HG02943 (cell line): Measurements from ENCODE around the gene MED6.

ENCODE experiments used
- ATAC-seq: cut with Tn5 transposase; IDR thresholded peaks from one replicate; pipeline ENCODE4 v1.9.1; 2021; ENCODE audit warnings: mild to moderate bottlenecking, low read depth, moderate library complexity; ENCODE audit not compliant: unreplicated experiment

Gene MED6

GRCh38 chr14:70601162-70601561 lies 707 bp upstream of the MED6 start:
- no peak for ATAC-seq

- no peak for ATAC-seq
These were observed 1.1 kb downstream of the MED6 start for GRCh38 chr14:70599345-70599744.

GRCh38 chr14:70597731-70598130 lies 2.7 kb downstream of the MED6 start:
- ATAC-seq: no peak

- no peak for ATAC-seq
These were observed 4.8 kb downstream of the MED6 start for GRCh38 chr14:70595443-70596185.

- no peak for ATAC-seq
These were observed 6.0 kb downstream of the MED6 start for GRCh38 chr14:70594461-70594860.

GRCh38 chr14:70585231-70585630 lies 15.2 kb downstream of the MED6 start:
- ATAC-seq: no peak

- no peak for ATAC-seq
These were observed 23.6 kb downstream of the MED6 start for GRCh38 chr14:70576891-70577290.

- ATAC-seq: no peak
These were observed 27.4 kb downstream of the MED6 start for GRCh38 chr14:70573050-70573449.

GRCh38 chr14:70571139-70571538 lies 29.3 kb downstream of the MED6 start:
- ATAC-seq: no peak

- no peak for ATAC-seq
These were observed 32.7 kb downstream of the MED6 start for GRCh38 chr14:70567791-70568190.

GRCh38 chr14:70563869-70564268 lies 36.6 kb downstream of the MED6 start:
- ATAC-seq: no peak

- ATAC-seq: no peak
These were observed 37.0 kb downstream of the MED6 start for GRCh38 chr14:70563417-70563816.

- ATAC-seq: no peak
These were observed 42.1 kb downstream of the MED6 start for GRCh38 chr14:70558356-70558755.

- ATAC-seq: no peak
These were observed 44.6 kb downstream of the MED6 start for GRCh38 chr14:70555890-70556289.

GRCh38 chr14:70538087-70538486 lies 62.4 kb downstream of the MED6 start:
- ATAC-seq: no peak

- no peak for ATAC-seq
These were observed 63.6 kb downstream of the MED6 start for GRCh38 chr14:70536830-70537229.

GRCh38 chr14:70534904-70535303 lies 65.6 kb downstream of the MED6 start, which contains the start of gene ADAM20:
Gene ADAM20 (minus strand): TSS chr14:70535004. CDS start chr14:70524757, 10,247 bp downstream.
- ATAC-seq: no peak
